Raji (cell line): ENCODE data around the gene RTEL1.

Source experiments
- POLR2A ChIP-seq: IDR thresholded peaks from 2 replicates; pipeline ENCODE4 v1.6.1; 2011; ENCODE audit warnings: low read depth, low read length, control low read depth; ENCODE audit not compliant: insufficient read depth

The RTEL1 gene

GRCh38 chr20:63703976-63704748 lies 46.0 kb downstream of the RTEL1 start:
- no peak for TF ChIP-seq POLR2A

GRCh38 chr20:63704749-63705117 lies 46.6 kb downstream of the RTEL1 start:
- TF ChIP-seq POLR2A: no peak

GRCh38 chr20:63705232-63706026 lies 47.3 kb downstream of the RTEL1 start:
- TF ChIP-seq POLR2A: no peak

- no peak for TF ChIP-seq POLR2A
Observed at GRCh38 chr20:63706027-63706695, 48.0 kb downstream of the RTEL1 start.

- TF ChIP-seq POLR2A: peak; percentile 26; the same call in 1 of the 2 replicates
Observed at GRCh38 chr20:63706852-63707557, 48.9 kb downstream of the RTEL1 start.

GRCh38 chr20:63707558-63708300 lies 49.6 kb downstream of the RTEL1 start, which contains the start of the genes ARFRP1 and ZGPAT:
ARFRP1 (minus strand) TSS chr20:63707976; CDS start chr20:63707091, 885 bp downstream.
ZGPAT (plus strand) TSS chr20:63708039; CDS start chr20:63708581, 542 bp downstream.
- peak; percentile 69 for TF ChIP-seq POLR2A

- TF ChIP-seq POLR2A: no peak
Observed at GRCh38 chr20:63708301-63709148, 50.4 kb downstream of the RTEL1 start.

GRCh38 chr20:63709149-63709527 lies 51.0 kb downstream of the RTEL1 start:
- TF ChIP-seq POLR2A: no peak

GRCh38 chr20:63711085-63711645 lies 53.1 kb downstream of the RTEL1 start:
- TF ChIP-seq POLR2A: no peak

GRCh38 chr20:63712191-63712590 lies 54.1 kb downstream of the RTEL1 start:
- TF ChIP-seq POLR2A: no peak

GRCh38 chr20:63714858-63715257 lies 56.7 kb downstream of the RTEL1 start:
- no peak for TF ChIP-seq POLR2A

GRCh38 chr20:63718996-63719395 lies 60.9 kb downstream of the RTEL1 start:
- TF ChIP-seq POLR2A: no peak

- TF ChIP-seq POLR2A: no peak
Observed at GRCh38 chr20:63731410-63731809, 73.3 kb downstream of the RTEL1 start.
